Cardiac fibroblast (primary cell): ENCODE measurements around the gene TSC22D1.

Experiments
- DNase-seq, 2 donors: peaks; one replicate each; pipeline versions ENCODE4 v3.0.0 to v3.0.0-alpha.2; 2010; ENCODE audit warnings: low read depth in 2 of 2
- H3K4me3 ChIP-seq, 2 donors: replicated peaks in 1 of 2; 1 replicate in 1 of 2; 2 replicates in 1 of 2; pipeline ENCODE4 v1.5.1; 2011; ENCODE audit warnings: low read depth in 2 of 2, low read length in 2 of 2, mild to moderate bottlenecking in 2 of 2, moderate library complexity in 1 of 2
- CTCF ChIP-seq: IDR thresholded peaks from one replicate; pipeline ENCODE4 v1.5.1; 2011; ENCODE audit warnings: low read depth, mild to moderate bottlenecking, low read length, inconsistent platforms

Gene TSC22D1

GRCh38 chr13:44451651-44452050, 124.5 kb downstream of the TSC22D1 start:
- DNase-seq: no peak
- H3K4me3 ChIP-seq: no peak overlapping the region
- TF ChIP-seq CTCF: no peak

- H3K4me3 ChIP-seq: no peak overlapping the region
- no peak for TF ChIP-seq CTCF
- DNase-seq: no peak
Measured at GRCh38 chr13:44451126-44451525, 125.0 kb downstream of the TSC22D1 start.

- TF ChIP-seq CTCF: no peak
Measured at GRCh38 chr13:44449999-44450821, 125.9 kb downstream of the TSC22D1 start.

GRCh38 chr13:44448875-44449274, 127.3 kb downstream of the TSC22D1 start:
- TF ChIP-seq CTCF: no peak
- DNase-seq: no peak
- no peak overlapping the region for H3K4me3 ChIP-seq

More at GRCh38 chr13:44449999-44450821, 125.9 kb downstream of the TSC22D1 start:
- no peak overlapping the region for H3K4me3 ChIP-seq
- DNase-seq: peak in 1 of 2 donors; percentile 24

- TF ChIP-seq CTCF: no peak
- H3K4me3 ChIP-seq: no peak overlapping the region
- no peak for DNase-seq
Measured at GRCh38 chr13:44448373-44448772, 127.8 kb downstream of the TSC22D1 start.

- no peak overlapping the region for H3K4me3 ChIP-seq
- no peak for DNase-seq
- TF ChIP-seq CTCF: no peak
Measured at GRCh38 chr13:44447783-44448321, 128.3 kb downstream of the TSC22D1 start.
